Body of pancreas (tissue), 4 donors: ENCODE measurements around the gene BHLHA9. TPM values are rescaled to one million over a fixed set of nuclear protein-coding genes. Genes with fewer than 3 reads are reported as not detected.
"Not testable (repeated sequence)": the region's sequence is repeated elsewhere in the genome, so short reads cannot be mapped to it uniquely, and the experiment has no call there.

Source experiments
- ATAC-seq: fragments of 150-250 bp; one replicate; pipeline ENCODE4 v1.9.1; 2016
- DNase-seq, 4 donors: peaks; one replicate each; pipeline ENCODE4 v3.0.0-alpha.2; 2019
- H3K27ac ChIP-seq, 4 donors: fragments of 200-600 bp; sonication (generic); 1 replicate in 3 of 4; 2 replicates in 1 of 4; pipeline versions ENCODE4 v1.5.1 to v1.6.1; 2016 to 2019; ENCODE audit warnings: mild to moderate bottlenecking in 1 of 4, mixed read lengths in 1 of 4, moderate library complexity in 1 of 4
- H3K27me3 ChIP-seq, 2 donors: fragments of 200-600 bp; sonication (generic); one replicate each; pipeline ENCODE4 v1.6.0; 2016; ENCODE audit warnings: mild to moderate bottlenecking in 1 of 2
- H3K36me3 ChIP-seq, 2 donors: fragments of 200-600 bp; sonication (generic); replicated peaks in 1 of 2; 2 replicates each; pipeline ENCODE4 v1.5.1; 2016; ENCODE audit warnings: low read depth in 2 of 2; ENCODE audit not compliant: insufficient read depth in 1 of 2
- H3K4me1 ChIP-seq: fragments of 200-600 bp; sonication (generic); one replicate; pipeline ENCODE4 v1.6.0; 2016
- H3K4me3 ChIP-seq, 2 donors: fragments of 200-600 bp; sonication (generic); 1 replicate in 1 of 2; 2 replicates in 1 of 2; pipeline ENCODE4 v1.5.1; 2016 to 2019
- H3K9me3 ChIP-seq, 3 donors: fragments of 200-600 bp; sonication (generic); 1 replicate in 2 of 3; 2 replicates in 1 of 3; pipeline ENCODE4 v1.5.1; 2016
- POLR2A ChIP-seq, 3 donors: fragments of 450-650 bp; IDR thresholded peaks; one replicate each; pipeline ENCODE4 v1.6.1; 2016; ENCODE audit warnings: antibody characterized with exemption in 3 of 3, mild to moderate bottlenecking in 2 of 3
- WGBS, 2 donors: methylation state at CpG; one replicate each; pipeline ENCODE4 v1.1.5; 2017; 5-methylcytosine and 5-hydroxymethylcytosine counted together
- intact Hi-C: fragments of 100-400 bp; cut with DNase I; formaldehyde crosslinking; loops from one replicate; pipeline ENCODE4 v1.15.1; 2023
- total RNA-seq, 2 donors: library from RNA; depleted of rRNA; stranded (reverse); fragments of >200 nt; gene quantifications; one replicate each; pipeline ENCODE4 v1.1.0, GENCODE V29; 2016
- TF ChIP-seq, protein P1 (sequence below), 7 experiments: fragments of 450-650 bp in 4 of 7; fragments of 200-600 bp in 3 of 7; sonication (generic) in 3 of 7; IDR thresholded peaks; one replicate each; pipeline ENCODE4 v1.5.1; 2016 to 2019; ENCODE audit warnings: antibody characterized with exemption in 7 of 7

Gene BHLHA9
- total RNA-seq, 2 donors from 2014 or later = not detected

DNA sequence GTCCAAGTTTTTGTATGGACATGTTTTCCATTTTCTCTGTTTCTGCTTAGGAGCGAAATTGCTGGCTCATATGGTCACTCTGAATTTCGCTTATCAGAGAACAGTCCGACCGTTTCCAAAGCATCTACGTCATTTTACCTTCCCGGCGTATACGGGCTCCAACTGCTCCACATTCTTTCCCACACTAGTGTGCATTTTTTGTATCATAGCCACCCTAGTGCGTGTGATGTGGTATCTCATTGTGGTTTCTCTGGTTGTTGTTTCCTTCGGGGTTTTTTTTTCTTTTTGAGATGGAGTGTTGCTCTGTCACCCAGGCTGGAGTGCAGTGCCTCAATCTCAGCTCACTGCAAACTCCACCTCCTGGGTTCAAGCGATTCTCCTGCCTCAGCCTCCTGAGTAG, 31.0 kb upstream of the BHLHA9 start:
- no peak overlapping the region for H3K4me3 ChIP-seq
- no peaks in the 10 kb centered on the region for H3K27me3 ChIP-seq
- H3K27ac ChIP-seq = no peak overlapping the region
- DNase-seq (no peak), ATAC-seq (no peak)
- no peak for TF ChIP-seq POLR2A (IDR thresholded peaks at IDR 0.05)
- TF ChIP-seq, protein P1, sequence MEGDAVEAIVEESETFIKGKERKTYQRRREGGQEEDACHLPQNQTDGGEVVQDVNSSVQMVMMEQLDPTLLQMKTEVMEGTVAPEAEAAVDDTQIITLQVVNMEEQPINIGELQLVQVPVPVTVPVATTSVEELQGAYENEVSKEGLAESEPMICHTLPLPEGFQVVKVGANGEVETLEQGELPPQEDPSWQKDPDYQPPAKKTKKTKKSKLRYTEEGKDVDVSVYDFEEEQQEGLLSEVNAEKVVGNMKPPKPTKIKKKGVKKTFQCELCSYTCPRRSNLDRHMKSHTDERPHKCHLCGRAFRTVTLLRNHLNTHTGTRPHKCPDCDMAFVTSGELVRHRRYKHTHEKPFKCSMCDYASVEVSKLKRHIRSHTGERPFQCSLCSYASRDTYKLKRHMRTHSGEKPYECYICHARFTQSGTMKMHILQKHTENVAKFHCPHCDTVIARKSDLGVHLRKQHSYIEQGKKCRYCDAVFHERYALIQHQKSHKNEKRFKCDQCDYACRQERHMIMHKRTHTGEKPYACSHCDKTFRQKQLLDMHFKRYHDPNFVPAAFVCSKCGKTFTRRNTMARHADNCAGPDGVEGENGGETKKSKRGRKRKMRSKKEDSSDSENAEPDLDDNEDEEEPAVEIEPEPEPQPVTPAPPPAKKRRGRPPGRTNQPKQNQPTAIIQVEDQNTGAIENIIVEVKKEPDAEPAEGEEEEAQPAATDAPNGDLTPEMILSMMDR (IDR thresholded peaks at IDR 0.05) = no peak
- intact Hi-C loops = no loop called here
- H3K9me3 ChIP-seq = no peaks in the 10 kb centered on the region
- H3K36me3 ChIP-seq = no peaks in the 10 kb centered on the region
- H3K4me1 ChIP-seq = peaks cover 6% of the 10 kb centered on the region
- 70 to 79% methylated on average over 11 of the region's 11 CpGs for WGBS, 2 donors

DNA sequence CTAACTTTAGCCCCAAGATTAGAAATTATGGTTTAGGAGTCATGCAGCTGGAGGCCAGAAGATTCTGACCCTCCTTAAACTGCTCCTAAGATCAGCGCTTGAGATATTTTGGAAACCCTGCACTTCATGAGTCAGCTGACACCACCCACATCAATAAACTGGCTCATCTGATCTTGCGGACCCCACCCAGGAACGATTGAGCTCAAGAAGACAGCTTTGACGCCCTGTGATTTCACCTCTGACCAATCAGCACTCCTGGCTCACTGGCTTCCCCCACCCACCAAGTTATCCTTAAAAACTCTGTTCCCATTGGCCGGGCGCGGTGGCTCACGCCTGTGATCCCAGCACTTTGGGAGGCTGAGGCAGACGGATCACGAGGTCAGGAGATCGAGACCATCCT, 29.8 kb upstream of the BHLHA9 start:
- H3K9me3 ChIP-seq, ATAC-seq, H3K36me3 ChIP-seq, H3K4me1 ChIP-seq, H3K27me3 ChIP-seq, DNase-seq, H3K27ac ChIP-seq, H3K4me3 ChIP-seq, intact Hi-C loops: not testable (repeated sequence)
- WGBS, 2 donors = 57 to 66% methylated on average over 11 of the region's 11 CpGs

DNA sequence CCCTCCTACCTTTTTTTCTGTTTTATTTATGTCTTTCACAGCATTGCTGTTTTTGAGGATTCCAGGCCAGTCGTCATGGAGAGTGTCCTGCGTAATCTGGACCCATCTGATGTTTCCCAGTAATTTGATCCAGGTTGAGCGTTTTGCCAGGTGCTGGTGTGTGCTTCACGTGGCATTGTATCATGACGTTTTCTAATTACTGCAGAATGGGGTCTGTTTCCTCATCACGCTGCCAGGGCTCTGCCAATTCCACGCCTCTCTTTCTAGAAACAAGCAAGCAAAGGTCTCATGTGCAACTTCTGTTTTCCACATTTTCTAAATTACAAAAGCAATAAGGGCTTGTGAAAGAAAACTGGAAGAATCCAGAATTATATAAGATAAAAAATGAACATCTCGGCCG, 28.3 kb upstream of the BHLHA9 start:
- ATAC-seq = peak; percentile 80
- WGBS, 2 donors = 17% methylated on average over 9 of the region's 9 CpGs

GRCh38 chr17:1244606-1245012, 25.6 kb upstream of the BHLHA9 start:
- DNase-seq (no peak), ATAC-seq (no peak)
- 76 to 81% methylated on average over 9 of the region's 9 CpGs for WGBS, 2 donors
- no peak overlapping the region for H3K4me3 ChIP-seq
- H3K36me3 ChIP-seq = no peaks in the 10 kb centered on the region
- H3K27me3 ChIP-seq = no peaks in the 10 kb centered on the region
- TF ChIP-seq, protein P1 (IDR thresholded peaks at IDR 0.05) = no peak
- TF ChIP-seq POLR2A (IDR thresholded peaks at IDR 0.05) = no peak
- H3K4me1 ChIP-seq = peaks cover 6% of the 10 kb centered on the region
- H3K27ac ChIP-seq = no peak overlapping the region
- H3K9me3 ChIP-seq = no peaks in the 10 kb centered on the region
- intact Hi-C loops = no loop called here

More for the DNA sequence above, 28.3 kb upstream of the BHLHA9 start:
- no peak overlapping the region for H3K27ac ChIP-seq
- H3K27me3 ChIP-seq = no peaks in the 10 kb centered on the region
- intact Hi-C loops = no loop called here
- no peak for TF ChIP-seq POLR2A (IDR thresholded peaks at IDR 0.05)
- TF ChIP-seq, protein P1 (IDR thresholded peaks at IDR 0.05) = no peak
- DNase-seq = peak; percentile 22 to 69 (median 43)
- no peak overlapping the region for H3K4me3 ChIP-seq
- H3K36me3 ChIP-seq = no peaks in the 10 kb centered on the region
- H3K9me3 ChIP-seq = no peaks in the 10 kb centered on the region
- peaks cover 6% of the 10 kb centered on the region for H3K4me1 ChIP-seq

DNA sequence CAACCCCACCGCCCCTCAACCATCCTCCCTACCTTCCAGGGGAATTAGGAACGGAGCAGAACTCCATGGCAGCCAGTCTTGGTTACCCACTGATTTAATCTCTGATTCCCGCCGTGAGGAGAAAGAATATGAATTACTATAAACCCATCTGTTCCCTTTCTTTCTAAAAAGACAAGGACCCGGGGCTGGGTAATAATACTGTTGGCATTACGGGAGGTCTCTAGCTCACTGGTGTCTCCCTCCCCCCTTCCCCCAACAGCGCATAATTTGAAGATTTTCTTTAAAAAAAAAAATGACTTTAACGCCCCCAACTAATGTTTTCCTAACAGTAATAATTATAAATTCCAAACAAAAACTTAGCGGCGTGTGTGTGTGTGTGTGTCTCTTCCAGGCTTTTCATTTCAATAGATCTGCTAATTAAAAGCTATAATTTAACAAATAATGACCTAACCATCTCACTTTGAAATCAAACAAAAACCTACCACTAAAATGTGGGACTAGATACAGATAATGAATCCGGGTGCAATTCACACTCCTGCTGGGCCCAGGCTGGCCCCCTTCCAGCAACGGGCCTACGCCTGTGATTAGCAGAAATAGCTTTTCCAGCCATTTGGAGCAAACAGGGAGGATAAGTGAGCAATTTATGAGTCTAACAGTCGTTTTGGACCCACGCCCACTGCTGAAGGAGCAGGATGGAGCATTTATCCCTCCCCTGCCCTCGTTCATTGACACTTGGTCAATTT, 18.2 kb upstream of the BHLHA9 start:
- no peak overlapping the region for H3K27ac ChIP-seq
- intact Hi-C loops = loop anchor here (10.0 kb wide), 1 partner anchor 83 kb away; no protein-coding TSS in a partner anchor
- no peak for TF ChIP-seq POLR2A (IDR thresholded peaks at IDR 0.05)
- TF ChIP-seq, protein P1 (IDR thresholded peaks at IDR 0.05) = no peak
- ATAC-seq = no peak
- 63 to 68% methylated on average over 16 of the region's 16 CpGs for WGBS, 2 donors
- H3K36me3 ChIP-seq = no peaks in the 10 kb centered on the region
- H3K9me3 ChIP-seq = no peaks in the 10 kb centered on the region
- peaks cover 7% of the 10 kb centered on the region for H3K4me1 ChIP-seq
- H3K27me3 ChIP-seq = no peaks in the 10 kb centered on the region
- no peak overlapping the region for H3K4me3 ChIP-seq
- peak in 2 of 4 donors; percentile 37 to 43 for DNase-seq
